Hematopoietic multipotent progenitor cell treated with erythropoietin and hydrocortisone succinate and interleukin-3 and kit ligand, for 6 days (in vitro differentiated cells): ENCODE data around the gene SH3PXD2A.
"Not testable (repeated sequence)": the region's sequence is repeated elsewhere in the genome, so short reads cannot be mapped to it uniquely, and the experiment has no call there.

Experiments used
- DNase-seq: peaks from one replicate; pipeline ENCODE4 v3.0.0-alpha.2; 2015

Gene SH3PXD2A

GRCh38 chr10:103763374-103764202 is 91.8 kb downstream of the SH3PXD2A start:
- DNase-seq = peak; percentile 54

DNA sequence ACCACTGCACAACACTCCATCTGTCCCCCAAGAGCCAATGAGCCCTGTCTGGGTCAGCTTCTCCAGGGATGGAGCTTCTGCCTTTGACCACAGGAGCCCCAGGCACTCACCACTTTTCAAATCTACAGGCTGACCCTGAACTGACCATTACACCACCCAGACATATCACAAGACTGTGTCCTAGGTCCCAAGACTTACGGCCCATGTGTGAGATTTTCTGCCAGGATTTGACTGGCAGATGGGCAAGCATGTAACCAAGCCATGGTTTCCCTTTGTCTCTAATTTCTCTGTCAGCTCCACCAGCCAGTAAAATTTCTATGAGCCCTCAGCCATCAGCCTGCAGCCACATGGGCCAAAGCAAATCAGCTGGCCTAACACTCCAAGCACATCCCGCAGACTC is 92.5 kb downstream of the SH3PXD2A start:
- DNase-seq = no peak

DNA sequence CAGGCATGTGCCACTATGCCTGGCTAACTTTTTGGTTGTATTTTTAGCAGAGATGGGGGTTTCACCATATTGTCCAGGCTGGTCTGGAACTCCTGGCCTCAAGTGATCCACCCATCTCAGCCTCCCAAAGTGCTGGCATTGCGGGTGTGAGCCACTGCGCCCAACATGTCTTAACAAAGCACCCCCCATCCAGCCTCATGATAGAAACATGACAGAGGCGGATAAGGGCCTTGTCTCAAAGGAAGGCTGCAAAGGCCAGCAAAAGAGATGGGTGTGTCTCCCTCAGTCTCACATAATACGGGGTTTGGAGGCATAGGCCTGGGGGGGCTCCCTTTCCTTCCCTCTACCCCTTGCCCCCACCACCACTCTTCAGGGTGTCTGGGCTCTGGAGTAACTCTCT is 93.2 kb downstream of the SH3PXD2A start:
- DNase-seq = peak; percentile 47

GRCh38 chr10:103761075-103761920 is 94.1 kb downstream of the SH3PXD2A start:
- DNase-seq = peak; percentile 51

DNA sequence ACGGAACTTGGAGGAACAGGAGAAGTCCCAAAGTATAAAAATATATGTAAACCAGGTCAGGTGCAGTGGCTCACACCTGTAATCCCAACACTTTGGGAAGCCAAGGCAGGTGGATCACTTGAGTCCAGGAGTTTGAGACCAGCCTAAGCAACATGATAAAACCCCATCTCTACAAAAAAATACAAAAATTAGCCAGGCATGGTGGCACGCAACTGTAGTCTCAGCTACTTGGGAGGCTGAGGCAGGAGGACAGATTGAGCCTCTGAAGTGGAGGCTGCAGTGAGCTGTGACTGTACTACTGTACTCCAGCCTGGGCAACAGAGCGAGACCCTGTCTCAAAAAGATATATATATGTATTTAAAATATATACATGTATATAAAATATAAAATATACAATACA is 95.1 kb downstream of the SH3PXD2A start:
- not testable (repeated sequence) for DNase-seq

DNA sequence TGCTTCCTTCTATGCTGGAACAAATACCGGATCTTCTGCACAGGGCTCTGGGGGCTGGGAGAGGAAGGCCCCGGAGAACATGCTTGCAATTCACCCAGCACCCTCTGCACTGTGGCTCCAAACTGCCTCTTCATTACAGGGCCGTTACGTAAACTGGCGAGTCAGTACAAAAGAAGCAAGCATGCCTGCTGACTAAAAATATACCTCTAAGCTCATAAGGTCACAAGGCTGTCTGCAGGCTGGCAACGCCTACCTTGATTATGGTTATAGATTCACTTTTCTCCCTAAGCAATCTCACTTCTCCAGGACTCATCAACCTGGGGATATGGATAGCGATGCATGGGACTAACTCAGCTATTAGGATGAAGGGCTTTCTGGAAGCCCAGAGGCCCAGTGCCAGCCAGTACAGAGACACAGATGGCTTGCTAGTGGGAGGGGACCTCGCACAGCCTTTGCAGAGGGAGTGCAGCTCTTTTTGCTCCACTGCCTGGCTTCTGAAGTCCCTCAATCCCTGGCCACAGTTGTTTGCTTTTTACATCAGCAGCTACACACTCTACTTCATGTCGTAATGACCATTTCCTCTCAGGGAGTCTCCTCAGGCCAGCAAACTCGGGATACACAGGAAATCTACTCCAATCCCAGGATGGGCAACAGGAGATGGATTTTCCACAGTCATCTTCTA is 96.1 kb downstream of the SH3PXD2A start:
- peak; percentile 67 for DNase-seq

- no peak for DNase-seq
Observed at GRCh38 chr10:103758294-103758681, 97.1 kb downstream of the SH3PXD2A start.

DNA sequence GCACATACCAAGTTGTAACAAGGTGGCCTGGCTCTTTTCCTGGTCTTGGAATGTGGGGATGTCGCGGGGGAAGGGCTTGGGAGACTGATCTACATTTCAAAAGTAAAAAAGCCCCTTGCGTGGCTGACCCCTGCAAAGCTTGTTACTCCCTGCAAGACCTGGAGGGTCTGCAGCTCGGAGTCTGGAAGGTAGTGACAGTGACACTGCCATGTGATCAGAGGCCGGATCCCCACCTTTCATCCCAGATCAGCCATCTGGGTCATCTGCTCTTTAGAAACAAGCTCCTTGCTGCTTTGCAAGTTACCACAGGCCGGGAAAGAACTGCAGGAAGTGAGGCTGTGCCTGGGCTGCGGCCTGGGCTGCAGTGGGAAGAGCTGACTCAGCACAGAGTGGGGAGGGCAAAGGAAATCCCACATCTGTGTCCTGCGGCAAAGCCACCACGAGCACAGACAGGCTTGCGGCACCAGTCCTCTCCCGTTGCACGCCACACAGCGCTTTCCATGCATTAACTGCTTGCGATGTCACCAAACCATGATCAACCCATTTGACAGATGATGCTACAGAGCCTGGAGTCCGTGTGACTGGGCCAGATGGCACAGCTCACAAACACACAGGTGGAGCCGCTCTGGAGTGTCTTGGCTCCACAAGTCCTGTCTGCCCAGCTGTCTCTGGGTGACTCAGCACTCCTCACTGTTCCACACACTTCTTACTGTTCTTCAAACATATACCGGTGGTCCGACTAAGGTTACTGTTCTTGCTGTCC is 97.7 kb downstream of the SH3PXD2A start:
- peak; percentile 75 for DNase-seq

GRCh38 chr10:103756277-103756869 is 99.0 kb downstream of the SH3PXD2A start:
- no peak for DNase-seq

- DNase-seq = peak; percentile 59
Observed at GRCh38 chr10:103752680-103753248, 102.6 kb downstream of the SH3PXD2A start.

DNA sequence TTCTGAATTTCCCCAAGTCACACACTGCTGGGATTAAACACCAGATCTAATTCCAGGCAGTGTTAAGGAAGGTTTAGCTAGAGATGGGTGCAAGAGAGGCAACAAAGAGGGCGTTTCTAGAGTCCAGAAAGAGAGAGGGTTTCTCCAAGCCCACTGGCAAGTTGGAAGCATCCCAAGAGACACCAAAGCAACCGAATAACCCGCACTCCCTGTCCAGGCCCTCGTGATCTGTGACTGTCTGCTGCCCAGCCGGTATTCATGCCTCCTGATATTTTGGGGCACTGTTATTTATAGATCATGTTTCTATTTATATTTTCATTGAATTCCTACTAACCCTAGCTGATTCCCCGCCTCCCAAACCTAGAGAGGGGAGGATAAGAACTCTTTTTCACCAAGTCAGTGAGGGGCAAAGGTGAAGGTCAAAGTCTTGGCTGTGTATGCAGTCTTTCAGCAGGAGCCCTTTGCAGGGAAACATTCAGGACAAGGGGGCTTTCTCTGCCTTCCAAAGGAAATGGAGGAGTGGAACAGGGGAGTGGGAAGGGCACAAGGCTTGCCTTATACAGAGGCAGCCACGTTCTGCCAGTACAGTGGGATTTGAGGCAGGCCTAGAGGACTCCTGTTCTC is 103.6 kb downstream of the SH3PXD2A start:
- no peak for DNase-seq

GRCh38 chr10:103750836-103751235 is 104.5 kb downstream of the SH3PXD2A start:
- DNase-seq = no peak

- no peak for DNase-seq
Observed at GRCh38 chr10:103749779-103750178, 105.6 kb downstream of the SH3PXD2A start.

- DNase-seq = no peak
Observed at GRCh38 chr10:103748020-103748419, 107.4 kb downstream of the SH3PXD2A start.

DNA sequence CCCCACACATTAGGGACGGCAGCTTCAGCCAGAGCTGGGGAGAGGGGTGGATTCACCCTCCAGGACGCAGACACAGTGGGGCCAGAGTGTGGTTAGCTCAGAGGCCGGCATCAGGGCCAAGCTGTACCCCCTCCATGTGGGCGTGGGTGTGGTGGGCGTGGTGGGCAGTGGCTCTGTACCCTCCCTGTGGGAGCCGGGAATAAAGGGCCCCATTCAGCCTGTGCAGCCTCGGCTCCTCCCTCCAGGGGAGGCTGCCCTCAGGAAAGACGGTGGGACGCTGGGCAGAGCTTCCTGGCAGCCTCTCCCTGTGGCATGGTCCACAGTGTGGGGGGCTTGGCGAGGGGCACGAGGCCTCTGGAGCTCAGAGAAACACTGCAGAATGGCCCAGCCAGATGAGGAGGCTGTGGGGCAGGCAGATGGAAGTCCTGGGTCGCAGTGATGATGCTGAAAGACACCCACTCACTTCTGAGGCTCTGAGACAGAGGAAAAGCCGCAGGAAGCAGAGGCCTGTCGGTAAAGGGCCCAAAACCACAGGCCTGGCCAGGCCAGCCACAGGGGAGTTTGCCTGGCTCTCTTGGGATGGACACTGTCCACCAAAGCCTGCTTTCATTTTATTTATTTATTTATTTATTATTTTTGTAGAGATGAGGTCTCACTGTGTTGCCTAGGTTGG is 108.0 kb downstream of the SH3PXD2A start:
- DNase-seq = no peak

GRCh38 chr10:103746598-103746997 is 108.8 kb downstream of the SH3PXD2A start:
- DNase-seq = no peak

DNA sequence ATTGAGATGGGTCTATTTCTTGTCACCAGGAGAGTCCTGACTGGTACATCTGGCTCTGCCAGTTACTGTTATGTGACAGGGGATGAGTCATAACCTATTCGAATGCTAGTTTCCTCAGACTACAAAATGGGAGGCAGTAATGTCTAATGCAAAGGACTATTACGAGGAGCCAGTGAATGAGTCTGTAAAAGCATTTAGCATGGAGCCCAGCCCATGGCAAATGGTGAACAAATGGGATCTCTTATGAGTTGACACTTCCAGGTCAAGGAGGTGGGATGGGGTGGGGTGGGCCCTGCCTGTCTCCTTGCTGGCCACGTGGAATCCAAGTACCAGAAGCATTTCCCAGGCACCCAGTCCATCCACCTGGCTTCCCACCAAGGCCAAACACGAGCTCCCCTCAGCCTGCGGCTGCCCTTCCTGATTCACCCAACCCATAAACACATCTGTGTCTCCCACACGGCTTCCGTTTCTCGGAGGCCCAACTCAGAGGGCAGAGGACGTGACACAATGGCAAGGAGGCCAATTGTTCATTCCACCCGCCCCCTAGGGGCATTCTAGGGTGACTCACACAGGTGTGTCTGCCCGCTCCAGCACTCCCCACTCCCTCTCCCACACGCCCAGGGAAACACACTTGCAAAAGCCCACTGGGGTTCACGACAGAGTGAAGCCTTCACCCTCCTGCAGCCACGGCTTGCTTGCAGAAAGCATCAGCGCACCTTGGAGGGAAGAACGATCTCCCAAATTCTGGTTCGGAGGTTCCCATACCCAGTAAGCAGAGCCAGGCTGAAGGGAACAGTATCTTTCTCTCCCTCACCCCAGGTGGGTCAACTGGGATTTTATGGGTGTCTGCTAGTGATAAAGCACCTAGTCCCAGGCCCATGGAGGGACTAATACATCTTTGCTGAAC is 109.8 kb downstream of the SH3PXD2A start:
- no peak for DNase-seq

DNA sequence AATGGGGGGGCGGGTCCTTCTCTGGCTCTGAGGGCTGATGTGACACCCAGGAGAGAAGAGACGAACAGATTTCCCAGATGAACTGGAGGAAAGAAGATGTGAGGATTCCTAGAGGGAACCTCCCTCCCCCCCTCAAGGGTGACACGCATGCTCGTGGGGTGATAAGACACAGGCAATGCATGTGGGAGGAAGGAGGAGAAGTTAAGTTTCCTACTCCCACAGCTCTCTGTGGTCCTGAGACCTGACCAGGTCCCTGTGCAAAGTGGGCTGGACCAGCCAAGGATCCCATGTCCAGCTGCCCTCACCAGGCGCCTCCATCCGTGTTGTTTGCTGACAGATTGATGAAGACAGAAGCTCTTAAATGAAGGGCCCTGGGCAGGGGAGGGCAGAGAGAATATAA is 112.6 kb downstream of the SH3PXD2A start:
- no peak for DNase-seq

- DNase-seq = no peak
Observed at GRCh38 chr10:103740611-103741010, 114.8 kb downstream of the SH3PXD2A start.
